ENCODE measurements around the gene VSTM4.

The VSTM4 gene

DNA sequence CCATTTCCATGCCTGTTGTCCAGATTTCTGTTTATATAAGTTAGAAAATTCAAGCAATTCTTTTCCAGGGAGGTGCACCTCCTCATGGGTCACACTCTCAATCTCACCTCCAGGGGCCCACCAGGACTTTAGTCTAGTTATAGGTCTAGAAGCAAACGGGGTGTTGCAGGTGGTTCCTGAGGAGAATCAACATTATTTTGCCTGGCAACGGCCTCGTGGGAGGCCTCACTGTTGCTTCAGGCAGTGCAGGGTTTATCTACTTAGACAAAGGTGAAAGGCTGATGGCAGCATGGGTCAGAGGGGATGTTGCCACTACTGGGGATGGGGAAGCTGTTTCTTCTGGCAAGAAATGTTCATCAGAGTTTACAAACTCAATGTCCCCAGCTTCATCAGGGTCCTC, 119.0 kb downstream of the VSTM4 start:
- H3K79me2 ChIP-seq (ENCODE audit: low read length): no peaks in the 10 kb centered on the region
- no peak for TF ChIP-seq EZH2phosphoT487 (IDR thresholded peaks at IDR 0.05; ENCODE audit: low read depth)
- TF ChIP-seq, protein P1, sequence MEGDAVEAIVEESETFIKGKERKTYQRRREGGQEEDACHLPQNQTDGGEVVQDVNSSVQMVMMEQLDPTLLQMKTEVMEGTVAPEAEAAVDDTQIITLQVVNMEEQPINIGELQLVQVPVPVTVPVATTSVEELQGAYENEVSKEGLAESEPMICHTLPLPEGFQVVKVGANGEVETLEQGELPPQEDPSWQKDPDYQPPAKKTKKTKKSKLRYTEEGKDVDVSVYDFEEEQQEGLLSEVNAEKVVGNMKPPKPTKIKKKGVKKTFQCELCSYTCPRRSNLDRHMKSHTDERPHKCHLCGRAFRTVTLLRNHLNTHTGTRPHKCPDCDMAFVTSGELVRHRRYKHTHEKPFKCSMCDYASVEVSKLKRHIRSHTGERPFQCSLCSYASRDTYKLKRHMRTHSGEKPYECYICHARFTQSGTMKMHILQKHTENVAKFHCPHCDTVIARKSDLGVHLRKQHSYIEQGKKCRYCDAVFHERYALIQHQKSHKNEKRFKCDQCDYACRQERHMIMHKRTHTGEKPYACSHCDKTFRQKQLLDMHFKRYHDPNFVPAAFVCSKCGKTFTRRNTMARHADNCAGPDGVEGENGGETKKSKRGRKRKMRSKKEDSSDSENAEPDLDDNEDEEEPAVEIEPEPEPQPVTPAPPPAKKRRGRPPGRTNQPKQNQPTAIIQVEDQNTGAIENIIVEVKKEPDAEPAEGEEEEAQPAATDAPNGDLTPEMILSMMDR (IDR thresholded peaks at IDR 0.05; ENCODE audit: low read depth, low read length): no peak
- no peak overlapping the region for H3K27ac ChIP-seq (ENCODE audit: low read length)
- H3K9me3 ChIP-seq (ENCODE audit: insufficient read depth, low read length): no peaks in the 10 kb centered on the region
- no peaks in the 10 kb centered on the region for H3K36me3 ChIP-seq (replicated peaks; ENCODE audit: low read depth, low read length)
- H2AFZ ChIP-seq (ENCODE audit: low read depth, low read length): no peak overlapping the region
- no peaks in the 10 kb centered on the region for H4K20me1 ChIP-seq (ENCODE audit: insufficient read depth, low read length)
- H3K4me2 ChIP-seq (ENCODE audit: low read length): no peak overlapping the region
- no peaks in the 10 kb centered on the region for H3K27me3 ChIP-seq (ENCODE audit: low read depth, low read length)
- H3K4me3 ChIP-seq (ENCODE audit: low read length): no peak overlapping the region
- H3K4me1 ChIP-seq (ENCODE audit: low read length): no peaks in the 10 kb centered on the region
- H3K9ac ChIP-seq (ENCODE audit: low read length): no peak overlapping the region

- no peak overlapping the region for H3K4me2 ChIP-seq (ENCODE audit: low read length)
- H3K4me1 ChIP-seq (ENCODE audit: low read length): no peaks in the 10 kb centered on the region
- no peaks in the 10 kb centered on the region for H3K79me2 ChIP-seq (ENCODE audit: low read length)
- TF ChIP-seq EZH2phosphoT487 (IDR thresholded peaks at IDR 0.05; ENCODE audit: low read depth): no peak
- TF ChIP-seq, protein P1 (IDR thresholded peaks at IDR 0.05; ENCODE audit: low read depth, low read length): no peak
- no peaks in the 10 kb centered on the region for H3K27me3 ChIP-seq (ENCODE audit: low read depth, low read length)
- H3K9me3 ChIP-seq (ENCODE audit: insufficient read depth, low read length): no peaks in the 10 kb centered on the region
- no peaks in the 10 kb centered on the region for H4K20me1 ChIP-seq (ENCODE audit: insufficient read depth, low read length)
- no peak overlapping the region for H3K4me3 ChIP-seq (ENCODE audit: low read length)
- H2AFZ ChIP-seq (ENCODE audit: low read depth, low read length): no peak overlapping the region
- H3K9ac ChIP-seq (ENCODE audit: low read length): no peak overlapping the region
- H3K27ac ChIP-seq (ENCODE audit: low read length): no peak overlapping the region
- H3K36me3 ChIP-seq (replicated peaks; ENCODE audit: low read depth, low read length): no peaks in the 10 kb centered on the region
Observed at GRCh38 chr10:48993627-48994026, 121.7 kb downstream of the VSTM4 start.

- no peak overlapping the region for H3K27ac ChIP-seq (ENCODE audit: low read length)
- TF ChIP-seq EZH2phosphoT487 (IDR thresholded peaks at IDR 0.05; ENCODE audit: low read depth): no peak
- TF ChIP-seq, protein P1 (IDR thresholded peaks at IDR 0.05; ENCODE audit: low read depth, low read length): no peak
- no peak overlapping the region for H3K9ac ChIP-seq (ENCODE audit: low read length)
- no peak overlapping the region for H3K4me2 ChIP-seq (ENCODE audit: low read length)
- H3K79me2 ChIP-seq (ENCODE audit: low read length): no peaks in the 10 kb centered on the region
- H4K20me1 ChIP-seq (ENCODE audit: insufficient read depth, low read length): no peaks in the 10 kb centered on the region
- H3K27me3 ChIP-seq (ENCODE audit: low read depth, low read length): no peaks in the 10 kb centered on the region
- no peaks in the 10 kb centered on the region for H3K9me3 ChIP-seq (ENCODE audit: insufficient read depth, low read length)
- no peaks in the 10 kb centered on the region for H3K4me1 ChIP-seq (ENCODE audit: low read length)
- no peaks in the 10 kb centered on the region for H3K36me3 ChIP-seq (replicated peaks; ENCODE audit: low read depth, low read length)
- no peak overlapping the region for H3K4me3 ChIP-seq (ENCODE audit: low read length)
- no peak overlapping the region for H2AFZ ChIP-seq (ENCODE audit: low read depth, low read length)
Observed at GRCh38 chr10:48990226-48990625, 125.1 kb downstream of the VSTM4 start.

- no peak overlapping the region for H3K4me3 ChIP-seq (ENCODE audit: low read length)
- H3K27me3 ChIP-seq (ENCODE audit: low read depth, low read length): no peaks in the 10 kb centered on the region
- no peaks in the 10 kb centered on the region for H3K9me3 ChIP-seq (ENCODE audit: insufficient read depth, low read length)
- no peak for TF ChIP-seq EZH2phosphoT487 (IDR thresholded peaks at IDR 0.05; ENCODE audit: low read depth)
- TF ChIP-seq, protein P1 (IDR thresholded peaks at IDR 0.05; ENCODE audit: low read depth, low read length): no peak
- H3K79me2 ChIP-seq (ENCODE audit: low read length): no peaks in the 10 kb centered on the region
- no peak overlapping the region for H2AFZ ChIP-seq (ENCODE audit: low read depth, low read length)
- H3K27ac ChIP-seq (ENCODE audit: low read length): no peak overlapping the region
- H3K4me2 ChIP-seq (ENCODE audit: low read length): no peak overlapping the region
- peaks cover 12% of the 10 kb centered on the region for H3K36me3 ChIP-seq (replicated peaks; ENCODE audit: low read depth, low read length)
- no peaks in the 10 kb centered on the region for H3K4me1 ChIP-seq (ENCODE audit: low read length)
- H3K9ac ChIP-seq (ENCODE audit: low read length): no peak overlapping the region
- H4K20me1 ChIP-seq (ENCODE audit: insufficient read depth, low read length): no peaks in the 10 kb centered on the region
Observed at GRCh38 chr10:48985621-48986158, 129.6 kb downstream of the VSTM4 start.

Data from OCI-LY3 (cell line).